ENCODE results near the gene ADI1. TPM values are rescaled to one million over a fixed set of nuclear protein-coding genes. Genes with fewer than 3 reads are reported as not detected.
A peak's percentile ranks its signal among the peaks of the same experiment; 100 is the strongest.
"Not testable (repeated sequence)": the region's sequence is repeated elsewhere in the genome, so short reads cannot be mapped to it uniquely, and the experiment has no call there.

Gene ADI1
- total RNA-seq, 1 donor from 2014 or later, result 223 TPM

GRCh38 chr2:3463186-3463835 lies 56.0 kb downstream of the ADI1 start:
- DNase-seq (ENCODE audit: low spot score), result no peak

DNA sequence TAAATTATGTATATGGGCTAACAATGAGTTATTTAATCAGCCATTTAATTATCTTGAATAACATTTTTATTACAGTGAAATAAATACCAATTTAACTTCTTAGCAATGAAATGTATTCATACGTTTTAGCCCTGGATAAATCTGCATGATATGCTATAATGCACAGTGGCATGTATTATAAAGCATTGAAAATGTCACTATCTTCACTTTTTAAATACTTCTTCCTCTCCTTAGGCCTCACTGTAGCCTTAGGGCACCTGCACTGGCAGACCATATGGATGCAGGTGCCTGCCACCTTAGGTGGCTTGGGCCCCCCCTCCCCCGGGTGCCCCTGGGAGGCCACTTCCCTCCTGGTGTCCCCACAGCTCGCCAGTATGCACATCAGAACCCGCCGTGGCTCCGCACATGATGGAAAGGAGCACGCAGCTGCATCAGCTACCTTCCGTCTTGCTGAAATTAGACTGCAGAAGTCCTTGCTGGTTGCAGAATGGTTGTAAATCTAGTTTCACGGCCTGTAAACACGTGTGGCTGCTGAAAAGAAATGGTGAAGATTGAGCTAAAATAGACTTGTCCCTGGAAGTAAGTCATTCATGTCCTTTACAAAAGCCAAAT lies 56.7 kb downstream of the ADI1 start:
- no peak for DNase-seq (ENCODE audit: low spot score)

DNA sequence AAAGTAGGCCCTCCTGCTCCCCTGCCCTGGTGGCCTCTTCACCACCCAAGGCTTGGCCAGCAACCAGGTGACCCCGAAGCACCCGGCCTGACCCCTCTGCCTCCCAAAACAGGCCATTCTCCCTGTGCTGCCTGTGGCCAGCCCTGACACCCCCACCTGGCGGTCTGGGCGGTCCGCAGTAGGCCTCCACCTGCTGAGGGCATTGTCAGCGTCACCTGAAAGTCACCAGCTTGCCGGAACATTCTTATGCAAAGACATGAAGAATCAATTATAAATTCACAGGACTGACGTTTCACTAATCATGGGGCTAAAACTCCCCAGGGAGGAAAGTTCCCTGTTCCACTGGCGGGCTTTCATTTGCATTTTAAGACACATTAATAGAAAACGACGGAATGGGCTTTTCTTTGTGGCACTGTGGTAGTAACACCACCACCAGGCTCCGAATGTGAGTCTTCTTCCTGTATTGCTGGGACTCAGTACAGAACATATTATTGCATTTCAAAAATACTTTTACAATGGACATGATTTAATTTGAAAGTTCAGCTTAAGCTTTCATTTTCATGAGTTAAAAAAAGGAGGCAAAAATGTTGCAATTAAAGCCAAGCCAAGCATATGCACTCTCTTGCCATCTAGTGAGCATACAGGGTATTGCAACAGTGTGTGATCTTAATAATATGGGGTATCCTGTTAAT lies 57.4 kb downstream of the ADI1 start:
- DNase-seq (ENCODE audit: low spot score), result peak; percentile 34

- no peak for DNase-seq (ENCODE audit: low spot score)
Observed at GRCh38 chr2:3460831-3461800, 58.2 kb downstream of the ADI1 start.

DNA sequence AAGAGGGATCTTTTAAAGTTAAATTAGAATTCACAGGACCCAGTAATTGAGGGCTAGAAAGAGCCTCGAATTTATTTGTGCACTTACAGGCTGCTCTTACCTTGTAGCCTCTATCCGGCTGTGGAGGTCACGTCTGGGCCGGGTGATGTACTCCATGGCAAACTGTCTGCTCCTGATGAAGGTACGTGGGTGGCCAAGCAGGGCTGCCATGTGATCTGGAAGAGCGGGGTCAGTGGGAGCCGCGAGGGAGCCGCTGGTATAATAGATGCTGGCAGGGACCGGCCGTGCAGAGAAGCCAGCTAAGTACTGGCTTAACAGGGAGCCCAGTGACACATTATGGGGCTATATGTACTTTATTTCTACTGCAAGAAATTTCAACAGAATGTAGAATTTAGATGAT lies 59.2 kb downstream of the ADI1 start:
- no peak for DNase-seq (ENCODE audit: low spot score)

GRCh38 chr2:3459185-3460015 lies 59.9 kb downstream of the ADI1 start:
- no peak for DNase-seq (ENCODE audit: low spot score)

DNA sequence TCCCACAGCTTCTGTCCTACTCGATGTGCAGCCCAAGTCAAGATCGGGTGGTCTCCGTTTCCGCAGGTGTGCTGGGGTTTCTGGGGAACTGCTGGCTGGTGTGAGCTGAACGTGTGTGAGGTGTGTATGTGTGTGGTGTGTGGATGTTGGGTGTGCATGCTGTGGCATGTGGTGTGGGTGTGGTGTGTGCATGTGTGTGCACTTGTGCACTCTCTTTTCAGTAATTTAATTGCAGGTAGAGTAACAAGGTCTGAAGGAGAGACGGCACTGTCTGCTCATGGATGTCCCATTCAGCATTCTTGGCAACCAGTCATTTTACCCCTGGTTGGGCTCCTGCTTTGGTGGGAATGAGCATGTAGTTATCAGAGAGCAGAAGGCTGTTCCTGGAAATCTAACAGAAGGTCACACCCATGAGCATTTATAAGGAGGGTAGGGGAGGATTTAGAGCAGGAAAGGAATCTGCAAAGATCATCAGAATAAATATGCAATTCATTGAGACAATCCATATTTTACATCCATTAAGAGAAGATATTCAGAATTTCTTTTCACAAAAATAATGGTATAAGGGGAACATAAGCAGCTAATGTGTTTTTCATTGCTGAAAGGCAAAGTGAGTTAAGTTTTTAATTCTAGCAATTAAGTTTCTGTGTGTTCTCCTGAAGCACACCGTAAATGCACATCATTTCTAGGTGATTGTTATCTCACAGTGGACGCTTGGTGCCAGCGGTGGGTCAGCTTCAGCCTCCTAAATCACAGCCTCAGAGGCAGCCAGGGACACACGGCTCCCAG lies 60.7 kb downstream of the ADI1 start:
- DNase-seq (ENCODE audit: low spot score), result no peak

GRCh38 chr2:3457524-3458395 lies 61.6 kb downstream of the ADI1 start:
- no peak for DNase-seq (ENCODE audit: low spot score)

GRCh38 chr2:3456125-3456524 lies 63.2 kb downstream of the ADI1 start:
- DNase-seq (ENCODE audit: low spot score), result no peak

DNA sequence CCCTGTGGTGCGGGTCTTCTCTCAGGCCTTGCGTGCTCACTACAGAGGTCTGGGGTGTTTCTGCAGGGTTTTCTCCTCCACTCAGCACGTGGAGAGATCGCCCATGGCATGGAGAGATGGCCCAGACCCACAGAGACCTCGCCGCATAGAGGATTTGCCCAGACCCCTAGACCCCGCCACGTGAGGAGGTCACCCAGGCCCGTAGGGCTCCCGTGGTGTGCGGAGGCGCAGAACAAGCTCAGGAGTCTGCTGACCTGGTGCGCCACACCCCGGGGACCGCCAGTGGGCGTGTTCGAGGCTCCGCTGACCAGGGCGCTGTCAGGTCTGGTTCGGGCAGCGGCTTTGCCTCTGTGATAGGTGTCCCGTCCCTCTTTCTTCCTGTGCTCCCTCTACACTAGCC lies 64.5 kb downstream of the ADI1 start:
- DNase-seq (ENCODE audit: low spot score), result no peak

- not testable (repeated sequence) for DNase-seq (ENCODE audit: low spot score)
Observed at GRCh38 chr2:3454005-3454404, 65.3 kb downstream of the ADI1 start.

DNA sequence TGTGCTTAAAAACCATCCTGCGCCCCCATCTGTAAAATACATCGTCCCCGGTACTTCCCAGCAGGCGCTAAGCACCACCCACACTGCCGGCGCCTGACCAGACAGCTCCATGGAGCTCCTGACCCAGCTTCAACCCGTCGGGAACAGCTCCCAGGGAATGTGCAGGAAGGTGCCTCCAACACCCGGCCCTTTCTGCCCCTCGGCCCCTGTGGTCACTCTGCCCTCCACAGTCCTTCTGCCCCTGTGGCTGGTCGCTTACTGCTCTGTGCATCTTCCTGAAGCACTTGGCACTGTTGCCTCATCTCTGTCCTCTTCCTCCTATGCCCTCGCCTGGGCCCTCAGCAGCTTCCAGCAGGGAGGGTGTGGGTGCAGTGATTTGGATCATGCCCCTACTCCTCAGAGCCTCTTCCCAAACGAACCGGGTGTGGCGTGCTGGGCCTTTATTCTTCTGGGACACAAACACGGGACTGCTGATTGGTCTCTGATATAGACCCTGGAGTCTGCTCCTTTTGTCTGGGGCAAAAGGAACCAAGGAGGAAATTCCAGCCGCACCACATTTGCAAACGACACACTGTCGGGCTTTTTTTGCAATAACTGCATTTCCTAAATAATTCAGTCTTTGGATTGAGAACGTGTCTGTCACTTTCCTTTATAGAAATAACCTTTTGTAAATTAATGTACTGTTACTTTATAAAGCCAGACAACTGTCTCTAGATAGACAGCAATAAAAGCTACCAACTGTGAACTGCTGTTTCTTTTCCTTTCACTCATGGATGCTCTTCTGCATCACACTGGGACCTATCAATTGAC lies 65.9 kb downstream of the ADI1 start:
- no peak for DNase-seq (ENCODE audit: low spot score)

- no peak for DNase-seq (ENCODE audit: low spot score)
Observed at GRCh38 chr2:3451926-3452671, 67.2 kb downstream of the ADI1 start.

DNA sequence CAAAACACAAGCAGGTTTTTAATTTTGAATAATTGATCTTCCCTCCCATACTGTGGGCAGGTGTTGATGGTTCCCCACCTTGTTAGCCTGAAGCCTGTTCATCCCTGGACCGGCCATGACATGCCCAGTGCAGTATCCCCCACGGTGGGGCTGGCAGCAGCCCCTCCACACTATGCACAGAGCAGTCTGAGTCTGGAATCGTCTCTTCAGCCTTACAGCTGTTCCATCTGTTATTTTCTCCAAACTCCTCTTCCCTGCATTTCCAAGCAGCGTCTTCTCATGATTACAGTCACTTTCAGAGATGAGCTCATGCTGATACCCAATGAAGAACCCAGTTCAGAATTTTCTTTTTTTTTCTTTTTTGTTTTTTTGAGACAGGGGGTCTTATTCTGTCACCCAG lies 68.2 kb downstream of the ADI1 start:
- DNase-seq (ENCODE audit: low spot score), result no peak

GRCh38 chr2:3450385-3451010 lies 68.8 kb downstream of the ADI1 start:
- no peak for DNase-seq (ENCODE audit: low spot score)

- no peak for DNase-seq (ENCODE audit: low spot score)
Observed at GRCh38 chr2:3449936-3450335, 69.4 kb downstream of the ADI1 start.

DNA sequence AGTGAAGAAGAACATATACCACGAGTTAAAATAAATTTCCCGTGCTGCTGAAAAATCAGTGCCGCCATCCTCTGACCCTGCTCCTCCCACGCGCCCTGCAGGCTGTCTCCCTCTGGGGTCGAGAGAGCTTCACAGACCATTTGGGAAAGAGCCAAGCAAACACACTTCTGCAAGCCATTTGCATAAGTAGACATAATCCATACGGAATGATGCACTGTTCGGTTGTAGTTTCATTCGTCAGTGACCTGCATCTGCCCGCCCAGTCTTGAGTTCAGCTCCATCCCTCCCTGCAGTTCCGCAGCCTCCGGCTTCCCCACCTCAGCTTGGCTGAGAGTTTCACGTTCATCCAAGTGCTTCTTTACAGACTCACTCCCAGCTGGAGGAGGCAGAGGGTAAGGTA lies 70.2 kb downstream of the ADI1 start:
- DNase-seq (ENCODE audit: low spot score), result no peak
